ENCODE measurements around the gene SMAP2.

GRCh38 chr1:40431385-40431784, 57.9 kb downstream of the SMAP2 start:
- TF ChIP-seq, protein P1, sequence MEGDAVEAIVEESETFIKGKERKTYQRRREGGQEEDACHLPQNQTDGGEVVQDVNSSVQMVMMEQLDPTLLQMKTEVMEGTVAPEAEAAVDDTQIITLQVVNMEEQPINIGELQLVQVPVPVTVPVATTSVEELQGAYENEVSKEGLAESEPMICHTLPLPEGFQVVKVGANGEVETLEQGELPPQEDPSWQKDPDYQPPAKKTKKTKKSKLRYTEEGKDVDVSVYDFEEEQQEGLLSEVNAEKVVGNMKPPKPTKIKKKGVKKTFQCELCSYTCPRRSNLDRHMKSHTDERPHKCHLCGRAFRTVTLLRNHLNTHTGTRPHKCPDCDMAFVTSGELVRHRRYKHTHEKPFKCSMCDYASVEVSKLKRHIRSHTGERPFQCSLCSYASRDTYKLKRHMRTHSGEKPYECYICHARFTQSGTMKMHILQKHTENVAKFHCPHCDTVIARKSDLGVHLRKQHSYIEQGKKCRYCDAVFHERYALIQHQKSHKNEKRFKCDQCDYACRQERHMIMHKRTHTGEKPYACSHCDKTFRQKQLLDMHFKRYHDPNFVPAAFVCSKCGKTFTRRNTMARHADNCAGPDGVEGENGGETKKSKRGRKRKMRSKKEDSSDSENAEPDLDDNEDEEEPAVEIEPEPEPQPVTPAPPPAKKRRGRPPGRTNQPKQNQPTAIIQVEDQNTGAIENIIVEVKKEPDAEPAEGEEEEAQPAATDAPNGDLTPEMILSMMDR (IDR thresholded peaks at IDR 0.05), result no peak
- TF ChIP-seq POLR2AphosphoS5 (IDR thresholded peaks at IDR 0.05), result no peak
- no peak for TF ChIP-seq POLR2A (IDR thresholded peaks at IDR 0.05)
